HepG2 (cell line): ENCODE data around the gene PCDHGA1. TPM values are rescaled to one million over a fixed set of nuclear protein-coding genes. Genes with fewer than 3 reads are reported as not detected.

Experiments
- ATAC-seq: fragments of 200-7000 bp; cut with Tn5 transposase; 3 replicates; pipeline ENCODE4 v1.9.1; 2020; ENCODE audit warnings: mild to moderate bottlenecking, moderate library complexity
- BruUV-seq: library from RNA; stranded (reverse); fragments of 400-500 nt; replicated peaks from 2 replicates; lab custom pipeline; 2021; lab: Mats Ljungman, UMichigan
- CTCF ChIA-PET: fragments of 300-600 bp; formaldehyde crosslinking; extraction: SDS; loops from one replicate; lab custom pipeline; 2021; ENCODE audit warnings: low total read pairs, inconsistent platforms, low intra/inter-chr PET ratio; lab: Yijun Ruan, JAX
- POLR2A ChIA-PET: fragments of 350-600 bp; sonication (Branson Sonifier 250); formaldehyde crosslinking; loops from one replicate; lab custom pipeline; 2020; ENCODE audit warnings: antibody characterized with exemption, inconsistent platforms; lab: Yijun Ruan, JAX
- DNase-seq: peaks from one replicate; pipeline ENCODE4 v3.0.0-alpha.2; 2015; ENCODE audit warnings: low spot score
- FAIRE-seq: peaks from 3 replicates; lab custom pipeline; 2011; peaks lifted over from hg19 to GRCh38; lab: Jason Lieb, UNC
- H2AFZ ChIP-seq: one replicate; pipeline ENCODE4 v1.6.1; 2011; ENCODE audit warnings: low read length, inconsistent platforms
- H3K27ac ChIP-seq: fragments of 300-600 bp; 3 replicates; pipeline ENCODE4 v1.8.0; 2011; ENCODE audit warnings: mixed run types, mild to moderate bottlenecking, mixed read lengths, low read length, inconsistent platforms; ENCODE audit not compliant: insufficient read depth; ENCODE audit errors: extremely low read length
- H3K27me3 ChIP-seq, 2 experiments: fragments of 200-600 bp in 1 of 2; 2 replicates in 1 of 2; 3 replicates in 1 of 2; pipeline versions ENCODE4 v1.6.0 to v1.8.0; 2011; ENCODE audit warnings: low read length in 2 of 2, mild to moderate bottlenecking in 2 of 2, moderate library complexity in 2 of 2, inconsistent platforms in 1 of 2; ENCODE audit not compliant: insufficient read depth in 2 of 2, control insufficient read depth in 1 of 2
- H3K36me3 ChIP-seq, 2 experiments: fragments of 200-600 bp in 1 of 2; replicated peaks in 1 of 2; 2 replicates in 1 of 2; 3 replicates in 1 of 2; pipeline versions ENCODE4 v1.5.1 to v1.8.0; 2011; ENCODE audit warnings: low read length in 2 of 2, inconsistent platforms in 1 of 2; ENCODE audit not compliant: insufficient read depth in 2 of 2, control insufficient read depth in 1 of 2
- H3K4me1 ChIP-seq: 2 replicates; pipeline ENCODE4 v1.5.1; 2012; ENCODE audit warnings: low read length, inconsistent platforms; ENCODE audit not compliant: insufficient read depth
- H3K4me2 ChIP-seq: 2 replicates; pipeline ENCODE4 v1.6.0; 2011; ENCODE audit warnings: low read depth, low read length, inconsistent platforms
- H3K4me3 ChIP-seq, 3 experiments: fragments of 200-600 bp in 1 of 3; sonication (generic), shearing (Covaris generic) in 1 of 3; replicated peaks in 1 of 3; 2 replicates each; pipeline ENCODE4 v1.5.1; 2011 to 2016; ENCODE audit warnings: low read length in 3 of 3, inconsistent platforms in 2 of 3, low read depth in 2 of 3, mild to moderate bottlenecking in 2 of 3, control low read depth in 1 of 3, mixed read lengths in 1 of 3; ENCODE audit not compliant: insufficient read depth in 1 of 3
- H3K79me2 ChIP-seq: one replicate; pipeline ENCODE4 v1.6.1; 2011; ENCODE audit warnings: low read length, inconsistent platforms; ENCODE audit not compliant: insufficient read depth
- H3K9ac ChIP-seq: 2 replicates; pipeline ENCODE4 v1.6.0; 2011; ENCODE audit warnings: mild to moderate bottlenecking, low read depth, low read length, inconsistent platforms; ENCODE audit not compliant: insufficient read depth
- H3K9me3 ChIP-seq: 2 replicates; pipeline ENCODE4 v1.5.1; 2012; ENCODE audit warnings: mild to moderate bottlenecking, low read length
- H4K20me1 ChIP-seq: 2 replicates; pipeline ENCODE4 v1.6.0; 2011; ENCODE audit warnings: inconsistent platforms, mild to moderate bottlenecking, low read length, moderate library complexity; ENCODE audit not compliant: insufficient read depth
- CCDC6 ChIP-seq: sonication (generic); formaldehyde crosslinking; IDR thresholded peaks from 2 replicates; pipeline ENCODE4 v1.8.1; 2022; ENCODE audit warnings: mild to moderate bottlenecking, missing genetic modification reagents, moderate library complexity
- GATA4 ChIP-seq: sonication (generic); IDR thresholded peaks from 2 replicates; pipeline ENCODE4 v1.6.1; 2016; ENCODE audit warnings: antibody characterized with exemption, low read depth, borderline replicate concordance
- GPN1 ChIP-seq: sonication (generic); formaldehyde crosslinking; IDR thresholded peaks from 2 replicates; pipeline ENCODE4 v1.5.1; 2020; ENCODE audit warnings: missing genetic modification reagents, borderline replicate concordance
- GTF3A ChIP-seq: sonication (generic); formaldehyde crosslinking; conservative IDR thresholded peaks from 2 replicates; pipeline ENCODE4 v1.4.0; 2020; ENCODE audit warnings: mild to moderate bottlenecking, missing genetic modification reagents
- HOXA3 ChIP-seq: sonication (generic); formaldehyde crosslinking; IDR thresholded peaks from 2 replicates; pipeline ENCODE4 v1.5.0; 2020; ENCODE audit warnings: missing genetic modification reagents
- MIER2 ChIP-seq: IDR thresholded peaks from 2 replicates; pipeline ENCODE4 v1.6.1; 2016; ENCODE audit warnings: missing biosample characterization, missing genetic modification reagents
- PAWR ChIP-seq: sonication (generic); formaldehyde crosslinking; IDR thresholded peaks from 2 replicates; pipeline ENCODE4 v1.4.0; 2020; ENCODE audit warnings: missing genetic modification reagents, mild to moderate bottlenecking, borderline replicate concordance
- TCF7 ChIP-seq: sonication (generic); IDR thresholded peaks from 2 replicates; pipeline ENCODE4 v1.6.1; 2016; ENCODE audit warnings: antibody characterized with exemption, low read depth
- XBP1 ChIP-seq: sonication (generic); formaldehyde crosslinking; IDR thresholded peaks from 2 replicates; pipeline ENCODE4 v1.5.0; 2020; ENCODE audit warnings: missing genetic modification reagents
- ZMYM2 ChIP-seq: sonication (generic); formaldehyde crosslinking; IDR thresholded peaks from 2 replicates; pipeline ENCODE4 v1.8.0; 2022; ENCODE audit warnings: mild to moderate bottlenecking, missing genetic modification reagents
- ZNF101 ChIP-seq: sonication (generic); formaldehyde crosslinking; IDR thresholded peaks from 2 replicates; pipeline ENCODE4 v1.4.0; 2020; ENCODE audit warnings: mild to moderate bottlenecking, low read depth, missing genetic modification reagents, borderline replicate concordance
- WGBS: methylation state at CpG from one replicate; pipeline ENCODE4 v1.1.6; 2017; ENCODE audit warnings: low lambda C conversion rate; 5-methylcytosine and 5-hydroxymethylcytosine counted together
- in situ Hi-C: cut with HindIII; loops from 2 replicates; pipeline ENCODE4 v1.10.0; 2017; ENCODE audit warnings: low pct_unique_long_range_greater_than_20kb; ENCODE audit not compliant: extremely low pct_ligation_motif_present
- intact Hi-C: fragments of 100-400 bp; cut with micrococcal nuclease; formaldehyde crosslinking; loops from one replicate; pipeline ENCODE4 v1.10.0; 2022; ENCODE audit not compliant: unreplicated experiment
- polyA plus RNA-seq, 8 experiments: library from polyadenylated mRNA; depleted of rRNA in 3 of 8; stranded (reverse) in 7 of 8; unstranded in 1 of 8; fragments of >200 nt; fragmentation: Illumina TruSeq in 4 of 8; extraction: Trizol in 4 of 8; gene quantifications; 2 replicates each; pipeline versions ENCODE4 v1.2.1 to v1.2.3, GENCODE V29; 2011 to 2016; ENCODE audit warnings: low read depth in 4 of 8, missing spikeins in 1 of 8, mixed read lengths in 1 of 8; ENCODE audit not compliant: insufficient read depth in 1 of 8
- total RNA-seq, 5 experiments: library from RNA; depleted of rRNA; stranded (reverse); fragments of >200 nt; fragmentation: Illumina TruSeq; extraction: Trizol; gene quantifications; 2 replicates each; pipeline ENCODE4 v1.2.3, GENCODE V29; 2016; ENCODE audit warnings: low read depth in 1 of 5
- TF ChIP-seq, protein P1 (sequence below): sonication (generic); formaldehyde crosslinking; IDR thresholded peaks from 2 replicates; pipeline ENCODE4 v1.4.0; 2020; ENCODE audit warnings: missing genetic modification reagents, borderline replicate concordance
- TF ChIP-seq, protein P2 (sequence below): sonication (generic); formaldehyde crosslinking; IDR thresholded peaks from 2 replicates; pipeline ENCODE4 v1.4.0; 2020; ENCODE audit warnings: missing genetic modification reagents
- TF ChIP-seq, protein P3 (sequence below): sonication (generic); formaldehyde crosslinking; IDR thresholded peaks from 2 replicates; pipeline ENCODE4 v1.4.0; 2020; ENCODE audit warnings: low read depth, mild to moderate bottlenecking, missing genetic modification reagents

The PCDHGA1 gene
- total and polyA plus RNA-seq, 2 of the 13 experiments (the other 11 are each of a cell fraction or from before 2014, with no cell fraction given): 0.31 to 0.40 TPM

DNA sequence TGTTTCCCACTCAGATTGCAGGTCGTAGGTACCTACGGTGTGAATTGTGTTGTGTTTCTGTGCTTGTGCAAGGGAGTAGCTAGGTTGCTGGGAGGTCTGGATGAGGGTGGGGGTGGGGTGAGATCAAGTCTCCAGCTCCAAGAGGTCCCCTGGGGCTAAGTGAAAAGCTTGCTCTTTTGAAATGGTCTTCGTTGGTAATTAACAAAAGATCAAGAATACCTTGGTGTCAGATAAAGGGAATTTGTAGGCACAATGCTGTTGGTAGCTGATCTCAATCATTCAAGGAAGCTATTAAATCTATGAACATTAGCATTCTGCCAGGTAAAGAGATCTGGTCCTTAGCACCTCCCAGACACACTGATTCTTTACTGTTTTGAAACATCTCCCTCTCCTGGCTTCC, 153.6 kb downstream of the PCDHGA1 start:
- Histone ChIP-seq H3K4me3 (no peak overlapping the region), H3K27me3 (peaks cover 3 to 31% of the 10 kb centered on the region in 2 experiments), H3K9me3 (no peaks in the 10 kb centered on the region), H3K4me2 (no peak overlapping the region), H3K27ac (no peak overlapping the region), H3K9ac (no peak overlapping the region), H3K79me2 (no peaks in the 10 kb centered on the region), H4K20me1 (no peaks in the 10 kb centered on the region), H3K36me3 (no peaks in the 10 kb centered on the region), H2AFZ (no peak overlapping the region), H3K4me1 (no peaks in the 10 kb centered on the region)
- WGBS: 28% methylated on average over 3 of the region's 3 CpGs
- POLR2A ChIA-PET: no interaction called here
- ATAC-seq: no peak
- DNase-seq: no peak
- no TSS peak for BruUV-seq
- intact Hi-C loops: no loop called here
- in situ Hi-C loops: no loop called here
- CTCF ChIA-PET: no interaction called here
- TF ChIP-seq, protein P1, sequence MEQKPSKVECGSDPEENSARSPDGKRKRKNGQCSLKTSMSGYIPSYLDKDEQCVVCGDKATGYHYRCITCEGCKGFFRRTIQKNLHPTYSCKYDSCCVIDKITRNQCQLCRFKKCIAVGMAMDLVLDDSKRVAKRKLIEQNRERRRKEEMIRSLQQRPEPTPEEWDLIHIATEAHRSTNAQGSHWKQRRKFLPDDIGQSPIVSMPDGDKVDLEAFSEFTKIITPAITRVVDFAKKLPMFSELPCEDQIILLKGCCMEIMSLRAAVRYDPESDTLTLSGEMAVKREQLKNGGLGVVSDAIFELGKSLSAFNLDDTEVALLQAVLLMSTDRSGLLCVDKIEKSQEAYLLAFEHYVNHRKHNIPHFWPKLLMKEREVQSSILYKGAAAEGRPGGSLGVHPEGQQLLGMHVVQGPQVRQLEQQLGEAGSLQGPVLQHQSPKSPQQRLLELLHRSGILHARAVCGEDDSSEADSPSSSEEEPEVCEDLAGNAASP: no peak
- TF ChIP-seq GPN1: no peak
- no peak for TF ChIP-seq HOXA3 (CRISPR knock-in tag)
- TF ChIP-seq MIER2 (CRISPR knock-in tag): no peak
- TF ChIP-seq ZNF101: no peak
- no peak for TF ChIP-seq XBP1 (CRISPR knock-in tag)
- no peak for TF ChIP-seq GATA4
- TF ChIP-seq TCF7: no peak
- TF ChIP-seq CCDC6 (CRISPR knock-in tag): no peak
- no peak for TF ChIP-seq GTF3A (CRISPR knock-in tag)
- no peak for TF ChIP-seq ZMYM2
- TF ChIP-seq, protein P2, sequence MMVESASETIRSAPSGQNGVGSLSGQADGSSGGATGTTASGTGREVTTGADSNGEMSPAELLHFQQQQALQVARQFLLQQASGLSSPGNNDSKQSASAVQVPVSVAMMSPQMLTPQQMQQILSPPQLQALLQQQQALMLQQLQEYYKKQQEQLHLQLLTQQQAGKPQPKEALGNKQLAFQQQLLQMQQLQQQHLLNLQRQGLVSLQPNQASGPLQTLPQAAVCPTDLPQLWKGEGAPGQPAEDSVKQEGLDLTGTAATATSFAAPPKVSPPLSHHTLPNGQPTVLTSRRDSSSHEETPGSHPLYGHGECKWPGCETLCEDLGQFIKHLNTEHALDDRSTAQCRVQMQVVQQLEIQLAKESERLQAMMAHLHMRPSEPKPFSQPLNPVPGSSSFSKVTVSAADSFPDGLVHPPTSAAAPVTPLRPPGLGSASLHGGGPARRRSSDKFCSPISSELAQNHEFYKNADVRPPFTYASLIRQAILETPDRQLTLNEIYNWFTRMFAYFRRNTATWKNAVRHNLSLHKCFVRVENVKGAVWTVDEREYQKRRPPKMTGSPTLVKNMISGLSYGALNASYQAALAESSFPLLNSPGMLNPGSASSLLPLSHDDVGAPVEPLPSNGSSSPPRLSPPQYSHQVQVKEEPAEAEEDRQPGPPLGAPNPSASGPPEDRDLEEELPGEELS: no peak
- TF ChIP-seq, protein P3, sequence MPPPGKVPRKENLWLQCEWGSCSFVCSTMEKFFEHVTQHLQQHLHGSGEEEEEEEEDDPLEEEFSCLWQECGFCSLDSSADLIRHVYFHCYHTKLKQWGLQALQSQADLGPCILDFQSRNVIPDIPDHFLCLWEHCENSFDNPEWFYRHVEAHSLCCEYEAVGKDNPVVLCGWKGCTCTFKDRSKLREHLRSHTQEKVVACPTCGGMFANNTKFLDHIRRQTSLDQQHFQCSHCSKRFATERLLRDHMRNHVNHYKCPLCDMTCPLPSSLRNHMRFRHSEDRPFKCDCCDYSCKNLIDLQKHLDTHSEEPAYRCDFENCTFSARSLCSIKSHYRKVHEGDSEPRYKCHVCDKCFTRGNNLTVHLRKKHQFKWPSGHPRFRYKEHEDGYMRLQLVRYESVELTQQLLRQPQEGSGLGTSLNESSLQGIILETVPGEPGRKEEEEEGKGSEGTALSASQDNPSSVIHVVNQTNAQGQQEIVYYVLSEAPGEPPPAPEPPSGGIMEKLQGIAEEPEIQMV (CRISPR knock-in tag): no peak
- no peak for TF ChIP-seq PAWR (CRISPR knock-in tag)
- FAIRE-seq: no peak
